Peyer's patch (tissue), 4 donors: ENCODE results near the gene EVI2B. TPM values are rescaled to one million over a fixed set of nuclear protein-coding genes. Genes with fewer than 3 reads are reported as not detected.

Experiments
- DNase-seq, 3 donors: peaks; one replicate each; pipeline ENCODE4 v3.0.0-alpha.2; 2017 to 2019
- H3K27ac ChIP-seq, 4 donors: fragments of 200-600 bp; sonication (generic); one replicate each; pipeline ENCODE4 v1.5.1; 2016 to 2019
- H3K27me3 ChIP-seq, 2 donors: fragments of 200-600 bp; sonication (generic); one replicate each; pipeline ENCODE4 v1.5.1; 2019
- H3K36me3 ChIP-seq, 3 donors: fragments of 200-600 bp; sonication (generic); one replicate each; pipeline ENCODE4 v1.5.1; 2016 to 2019
- H3K4me1 ChIP-seq, 4 donors: fragments of 200-600 bp; sonication (generic); one replicate each; pipeline ENCODE4 v1.5.1; 2016 to 2019
- H3K4me3 ChIP-seq, 4 donors: fragments of 200-600 bp; sonication (generic); 1 replicate in 3 of 4; 2 replicates in 1 of 4; pipeline ENCODE4 v1.5.1; 2016 to 2019; ENCODE audit warnings: mild to moderate bottlenecking in 1 of 4
- H3K9me3 ChIP-seq, 4 donors: fragments of 200-600 bp; sonication (generic); one replicate each; pipeline ENCODE4 v1.5.1; 2016 to 2019; ENCODE audit warnings: mild to moderate bottlenecking in 1 of 4
- POLR2A ChIP-seq, 2 donors: fragments of 450-650 bp; IDR thresholded peaks; one replicate each; pipeline ENCODE4 v1.5.1; 2017; ENCODE audit warnings: antibody characterized with exemption in 2 of 2, mild to moderate bottlenecking in 2 of 2, moderate library complexity in 2 of 2
- total RNA-seq, 4 donors: library from RNA; depleted of rRNA; stranded (reverse); fragments of >200 nt; gene quantifications; one replicate each; pipeline ENCODE4 v1.1.0, GENCODE V29; 2016
- TF ChIP-seq, protein P1 (sequence below), 6 experiments: fragments of 450-650 bp in 4 of 6; fragments of 200-600 bp in 2 of 6; sonication (generic) in 1 of 6; IDR thresholded peaks; one replicate each; pipeline ENCODE4 v1.5.1; 2017 to 2019; ENCODE audit warnings: antibody characterized with exemption in 6 of 6, mild to moderate bottlenecking in 3 of 6, moderate library complexity in 1 of 6

The EVI2B gene
- total RNA-seq, 4 donors from 2014 or later: 5.6 to 70.1 (median 8.7) TPM

DNA sequence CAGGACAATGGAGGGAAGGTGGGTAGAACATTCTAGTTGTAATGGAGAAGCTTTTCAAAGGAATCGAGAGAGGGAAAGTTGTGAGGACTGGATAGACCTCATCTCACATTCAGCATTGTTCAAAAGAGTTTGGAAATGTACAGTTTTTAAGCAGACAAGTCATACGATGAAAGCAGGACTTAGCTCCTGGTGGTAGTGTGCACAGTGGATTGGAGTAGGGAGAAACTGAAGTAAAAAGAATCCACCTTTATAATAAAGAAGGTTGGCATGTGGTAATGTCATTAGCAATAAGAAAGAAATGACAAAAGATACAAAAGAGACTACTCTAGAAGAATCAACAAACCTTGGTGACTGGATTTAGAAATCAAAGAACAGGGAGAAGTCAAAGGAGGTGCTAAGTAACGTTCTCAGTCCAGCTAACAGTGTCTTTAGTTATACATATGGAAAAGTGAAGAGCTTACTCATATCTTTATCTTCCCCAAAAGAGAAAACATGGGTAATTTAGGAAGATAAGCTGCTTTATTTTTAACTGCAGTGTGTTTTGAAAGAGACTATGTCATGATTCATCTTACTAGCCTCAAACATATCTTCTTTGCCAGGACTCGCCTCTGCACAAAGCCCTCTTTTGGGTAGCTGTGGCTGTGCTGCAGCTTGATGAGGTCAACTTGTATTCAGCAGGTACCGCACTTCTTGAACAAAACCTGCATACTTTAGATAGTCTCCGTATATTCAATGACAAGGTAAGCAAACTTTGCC lies 26.2 kb upstream of the EVI2B start:
- Histone ChIP-seq H3K4me3 (no peak overlapping the region), H3K27ac (no peak overlapping the region), H3K9me3 (no peaks in the 10 kb centered on the region), H3K27me3 (no peaks in the 10 kb centered on the region), H3K4me1 (no peaks in the 10 kb centered on the region), H3K36me3 (peaks cover 0 to 42% (median 0%) of the 10 kb centered on the region in 3 donors)
- no peak for DNase-seq
- TF ChIP-seq POLR2A (IDR thresholded peaks at IDR 0.05): no peak
- TF ChIP-seq, protein P1, sequence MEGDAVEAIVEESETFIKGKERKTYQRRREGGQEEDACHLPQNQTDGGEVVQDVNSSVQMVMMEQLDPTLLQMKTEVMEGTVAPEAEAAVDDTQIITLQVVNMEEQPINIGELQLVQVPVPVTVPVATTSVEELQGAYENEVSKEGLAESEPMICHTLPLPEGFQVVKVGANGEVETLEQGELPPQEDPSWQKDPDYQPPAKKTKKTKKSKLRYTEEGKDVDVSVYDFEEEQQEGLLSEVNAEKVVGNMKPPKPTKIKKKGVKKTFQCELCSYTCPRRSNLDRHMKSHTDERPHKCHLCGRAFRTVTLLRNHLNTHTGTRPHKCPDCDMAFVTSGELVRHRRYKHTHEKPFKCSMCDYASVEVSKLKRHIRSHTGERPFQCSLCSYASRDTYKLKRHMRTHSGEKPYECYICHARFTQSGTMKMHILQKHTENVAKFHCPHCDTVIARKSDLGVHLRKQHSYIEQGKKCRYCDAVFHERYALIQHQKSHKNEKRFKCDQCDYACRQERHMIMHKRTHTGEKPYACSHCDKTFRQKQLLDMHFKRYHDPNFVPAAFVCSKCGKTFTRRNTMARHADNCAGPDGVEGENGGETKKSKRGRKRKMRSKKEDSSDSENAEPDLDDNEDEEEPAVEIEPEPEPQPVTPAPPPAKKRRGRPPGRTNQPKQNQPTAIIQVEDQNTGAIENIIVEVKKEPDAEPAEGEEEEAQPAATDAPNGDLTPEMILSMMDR (IDR thresholded peaks at IDR 0.05): no peak

DNA sequence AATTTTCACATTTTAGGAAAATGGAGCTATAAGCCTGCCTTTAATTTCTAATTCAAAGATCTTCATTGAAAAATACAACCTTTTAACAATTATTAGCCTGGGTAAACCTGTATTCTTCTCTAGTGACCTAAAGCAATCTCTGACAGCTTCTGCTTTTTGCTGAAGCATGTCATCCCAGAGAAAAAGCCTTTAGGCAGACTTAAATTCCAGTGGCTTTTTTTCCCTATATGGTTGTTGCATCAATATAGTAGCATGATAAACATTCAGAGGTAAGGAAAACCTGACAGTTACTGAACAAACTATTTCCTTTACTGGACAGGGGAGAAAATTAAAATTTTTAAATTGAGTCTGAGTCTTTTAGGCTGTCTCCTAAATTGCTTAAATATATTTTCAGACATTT lies 15.4 kb upstream of the EVI2B start:
- TF ChIP-seq POLR2A (IDR thresholded peaks at IDR 0.05): no peak
- TF ChIP-seq, protein P1 (IDR thresholded peaks at IDR 0.05): no peak
- peaks cover 0 to 24% (median 4%) of the 10 kb centered on the region in 3 donors for H3K36me3 ChIP-seq

DNA sequence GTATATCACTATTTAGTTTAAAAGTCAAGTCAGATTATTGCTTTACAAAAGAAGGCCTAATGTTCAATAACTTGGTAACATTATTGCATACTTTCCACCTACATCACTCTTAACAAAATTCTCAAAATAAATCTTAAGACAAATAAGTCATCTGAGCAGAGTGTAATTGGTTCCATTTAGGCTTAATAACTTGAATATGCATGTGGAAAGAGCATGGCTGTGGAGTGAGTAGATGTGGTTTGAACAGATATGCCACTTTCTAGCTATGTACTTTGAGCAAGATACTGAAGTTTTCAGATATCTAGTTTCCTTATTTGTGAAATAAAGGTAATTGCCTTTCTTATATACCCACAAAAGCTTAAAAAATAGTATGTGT lies 14.3 kb upstream of the EVI2B start:
- Histone ChIP-seq H3K36me3 (peaks cover 0 to 24% (median 4%) of the 10 kb centered on the region in 3 donors), H3K27me3 (no peaks in the 10 kb centered on the region), H3K27ac (no peak overlapping the region), H3K4me1 (no peaks in the 10 kb centered on the region), H3K9me3 (no peaks in the 10 kb centered on the region), H3K4me3 (no peak overlapping the region)
- DNase-seq: no peak
- TF ChIP-seq, protein P1 (IDR thresholded peaks at IDR 0.05): no peak
- no peak for TF ChIP-seq POLR2A (IDR thresholded peaks at IDR 0.05)

More for the DNA sequence above, 15.4 kb upstream of the EVI2B start:
- H3K4me3 ChIP-seq: no peak overlapping the region
- H3K4me1 ChIP-seq: no peaks in the 10 kb centered on the region
- no peak for DNase-seq
- no peaks in the 10 kb centered on the region for H3K9me3 ChIP-seq
- H3K27ac ChIP-seq: no peak overlapping the region
- no peaks in the 10 kb centered on the region for H3K27me3 ChIP-seq

DNA sequence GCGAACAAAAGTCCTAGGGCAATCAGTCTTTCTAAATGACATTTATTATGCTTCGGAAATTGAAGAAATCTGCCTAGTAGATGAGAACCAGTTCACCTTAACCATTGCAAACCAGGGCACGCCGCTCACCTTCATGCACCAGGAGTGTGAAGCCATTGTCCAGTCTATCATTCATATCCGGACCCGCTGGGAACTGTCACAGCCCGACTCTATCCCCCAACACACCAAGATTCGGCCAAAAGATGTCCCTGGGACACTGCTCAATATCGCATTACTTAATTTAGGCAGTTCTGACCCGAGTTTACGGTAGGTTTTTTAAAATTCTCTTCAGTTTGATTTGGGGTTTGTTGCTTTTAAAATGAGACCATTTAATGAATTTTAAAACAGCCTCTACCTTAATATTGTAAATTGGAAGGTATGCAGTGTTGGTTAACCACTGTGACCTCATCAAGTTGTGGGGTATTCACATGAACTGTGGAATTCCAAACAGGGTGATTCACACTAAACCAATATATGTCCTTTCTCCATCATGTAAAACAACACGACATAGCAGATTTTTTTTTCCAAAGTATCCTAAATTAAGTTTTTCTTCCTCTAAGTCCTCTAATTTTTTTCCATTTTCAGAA lies 13.8 kb upstream of the EVI2B start:
- Histone ChIP-seq H3K27ac (no peak overlapping the region), H3K4me1 (no peaks in the 10 kb centered on the region), H3K36me3 (peaks cover 0 to 24% (median 4%) of the 10 kb centered on the region in 3 donors), H3K9me3 (no peaks in the 10 kb centered on the region), H3K4me3 (no peak overlapping the region), H3K27me3 (no peaks in the 10 kb centered on the region)
- DNase-seq: no peak
- TF ChIP-seq, protein P1 (IDR thresholded peaks at IDR 0.05): no peak
- TF ChIP-seq POLR2A (IDR thresholded peaks at IDR 0.05): no peak

DNA sequence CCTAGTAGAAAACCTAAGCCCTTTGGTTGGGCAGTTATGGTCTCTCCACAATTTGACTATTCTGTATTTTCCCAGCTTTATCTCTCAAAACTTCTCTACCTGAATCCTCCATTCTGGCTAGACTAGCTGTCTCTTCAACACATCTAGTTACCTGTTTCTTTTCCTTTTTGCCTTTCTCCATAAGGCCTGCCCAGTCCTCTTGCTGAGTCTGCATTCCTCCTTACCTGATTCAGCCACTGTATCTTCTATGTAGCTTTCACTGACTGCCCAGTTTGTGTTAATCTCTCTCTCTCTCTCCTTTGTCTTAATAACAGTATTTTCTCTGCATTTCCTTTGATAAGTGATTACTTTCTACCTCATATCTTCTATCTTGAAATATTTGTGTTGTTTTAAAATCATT lies 9.7 kb upstream of the EVI2B start:
- no peaks in the 10 kb centered on the region for H3K27me3 ChIP-seq
- no peaks in the 10 kb centered on the region for H3K4me1 ChIP-seq
- H3K27ac ChIP-seq: no peak overlapping the region
- H3K36me3 ChIP-seq: peaks cover 0 to 24% (median 4%) of the 10 kb centered on the region in 3 donors
- TF ChIP-seq, protein P1 (IDR thresholded peaks at IDR 0.05): no peak
- TF ChIP-seq POLR2A (IDR thresholded peaks at IDR 0.05): no peak
- no peak for DNase-seq
- no peaks in the 10 kb centered on the region for H3K9me3 ChIP-seq
- no peak overlapping the region for H3K4me3 ChIP-seq
